Left ventricle myocardium inferior (tissue), 1 donor: ENCODE measurements around the gene CDH4. TPM values are rescaled to one million over a fixed set of nuclear protein-coding genes. Genes with fewer than 3 reads are reported as not detected.
A peak's percentile ranks its signal among the peaks of the same experiment; 100 is the strongest.

Experiments used
- DNase-seq: peaks from one replicate; pipeline ENCODE4 v3.0.0-alpha.2; 2020
- H3K27ac ChIP-seq: fragments of 200-600 bp; replicated peaks from 2 replicates; pipeline ENCODE4 v1.8.0; 2021
- H3K27me3 ChIP-seq: fragments of 200-600 bp; 2 replicates; pipeline ENCODE4 v1.8.0; 2021; ENCODE audit warnings: low read depth
- H3K36me3 ChIP-seq: fragments of 200-600 bp; 2 replicates; pipeline ENCODE4 v1.8.0; 2021
- H3K4me1 ChIP-seq: fragments of 200-600 bp; 2 replicates; pipeline ENCODE4 v1.8.0; 2021
- H3K4me3 ChIP-seq: fragments of 200-600 bp; 2 replicates; pipeline ENCODE4 v1.8.0; 2021; ENCODE audit warnings: mild to moderate bottlenecking, moderate library complexity
- H3K9me3 ChIP-seq: fragments of 200-600 bp; replicated peaks from 2 replicates; pipeline ENCODE4 v1.8.0; 2021
- CTCF ChIP-seq: fragments of 200-600 bp; IDR thresholded peaks from 2 replicates; pipeline ENCODE4 v1.8.0; 2021; ENCODE audit warnings: antibody characterized with exemption, mild to moderate bottlenecking, borderline replicate concordance
- intact Hi-C: fragments of 100-400 bp; cut with micrococcal nuclease; formaldehyde crosslinking; loops from one replicate; pipeline ENCODE4 v1.11.0; 2022
- total RNA-seq: library from RNA; stranded (reverse); fragmentation: NEBNext Ultra II Directional; extraction: Animal tissue kit (Norgen Biotek cat#: 25700); gene quantifications from one replicate; pipeline ENCODE4 v1.2.1, GENCODE V29; 2021
- donor health status: DM: no; HTN: yes; CAD: no; lungs with severe emphysema.

CDH4 gene
- total RNA-seq, 1 donor from 2014 or later: 0.05 TPM

DNA sequence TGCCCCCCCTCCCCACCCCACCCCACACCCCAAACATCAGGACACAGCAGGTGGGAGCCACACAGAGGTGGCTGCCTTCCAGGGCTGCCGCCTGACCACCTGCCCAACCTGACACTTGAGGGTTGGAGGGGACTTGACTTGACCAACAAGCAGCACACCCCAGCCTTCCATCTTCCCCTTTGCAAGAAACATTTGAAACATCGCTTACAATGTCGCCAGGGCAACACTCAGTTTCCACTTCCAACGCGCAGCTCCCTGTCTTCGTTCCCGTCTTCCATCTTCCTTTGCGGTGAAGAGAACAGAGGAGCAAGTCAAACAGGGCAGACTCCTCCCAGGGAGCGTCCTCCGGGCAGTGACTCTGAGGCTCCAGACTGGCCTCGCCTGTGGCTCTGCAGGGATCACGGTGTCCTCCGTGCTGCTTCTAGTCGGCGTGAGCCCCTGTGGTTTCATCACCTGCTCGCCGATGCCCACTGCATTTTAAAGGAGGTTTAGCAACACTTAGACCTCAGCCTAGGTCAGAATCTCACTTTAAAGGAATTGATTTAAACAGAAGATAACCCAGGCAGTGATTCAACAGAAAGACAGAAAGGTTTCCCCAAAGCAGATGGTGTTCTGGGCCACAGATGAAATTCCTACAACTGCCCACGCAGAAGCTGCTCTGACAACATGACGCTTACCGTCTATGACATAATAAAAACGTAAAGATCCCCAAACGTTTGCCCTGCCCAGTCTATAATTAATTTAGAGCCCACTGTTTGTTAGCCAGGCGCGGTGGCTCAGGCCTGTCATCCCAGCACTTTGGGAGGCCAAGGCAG lies 682.9 kb downstream of the CDH4 start:
- no peaks in the 10 kb centered on the region for H3K4me1 ChIP-seq
- H3K36me3 ChIP-seq: no peaks in the 10 kb centered on the region
- H3K27ac ChIP-seq: no peak overlapping the region
- DNase-seq: no peak
- H3K4me3 ChIP-seq: no peak overlapping the region
- intact Hi-C loops: no loop called here
- H3K27me3 ChIP-seq: peaks cover 57% of the 10 kb centered on the region
- H3K9me3 ChIP-seq: no peaks in the 10 kb centered on the region
- no peak for TF ChIP-seq CTCF

GRCh38 chr20:61935926-61936700 lies 684.1 kb downstream of the CDH4 start:
- no peak for TF ChIP-seq CTCF
- H3K4me3 ChIP-seq: no peak overlapping the region
- H3K9me3 ChIP-seq: no peaks in the 10 kb centered on the region
- peak; percentile 4 for DNase-seq
- H3K36me3 ChIP-seq: no peaks in the 10 kb centered on the region
- no peaks in the 10 kb centered on the region for H3K4me1 ChIP-seq
- intact Hi-C loops: no loop called here
- peaks cover 54% of the 10 kb centered on the region for H3K27me3 ChIP-seq
- no peak overlapping the region for H3K27ac ChIP-seq

DNA sequence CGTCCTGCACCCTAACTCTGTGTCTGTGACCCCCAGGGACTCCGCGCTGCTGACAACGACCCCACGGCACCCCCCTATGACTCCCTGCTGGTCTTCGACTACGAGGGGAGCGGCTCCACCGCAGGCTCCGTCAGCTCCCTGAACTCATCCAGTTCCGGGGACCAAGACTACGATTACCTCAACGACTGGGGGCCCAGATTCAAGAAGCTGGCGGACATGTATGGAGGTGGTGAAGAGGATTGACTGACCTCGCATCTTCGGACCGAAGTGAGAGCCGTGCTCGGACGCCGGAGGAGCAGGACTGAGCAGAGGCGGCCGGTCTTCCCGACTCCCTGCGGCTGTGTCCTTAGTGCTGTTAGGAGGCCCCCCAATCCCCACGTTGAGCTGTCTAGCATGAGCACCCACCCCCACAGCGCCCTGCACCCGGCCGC lies 684.7 kb downstream of the CDH4 start:
- H3K9me3 ChIP-seq: no peaks in the 10 kb centered on the region
- H3K4me3 ChIP-seq: no peak overlapping the region
- intact Hi-C loops: no loop called here
- TF ChIP-seq CTCF: no peak
- no peaks in the 10 kb centered on the region for H3K4me1 ChIP-seq
- H3K36me3 ChIP-seq: no peaks in the 10 kb centered on the region
- no peak overlapping the region for H3K27ac ChIP-seq
- peaks cover 54% of the 10 kb centered on the region for H3K27me3 ChIP-seq
- peak; percentile 3 for DNase-seq

DNA sequence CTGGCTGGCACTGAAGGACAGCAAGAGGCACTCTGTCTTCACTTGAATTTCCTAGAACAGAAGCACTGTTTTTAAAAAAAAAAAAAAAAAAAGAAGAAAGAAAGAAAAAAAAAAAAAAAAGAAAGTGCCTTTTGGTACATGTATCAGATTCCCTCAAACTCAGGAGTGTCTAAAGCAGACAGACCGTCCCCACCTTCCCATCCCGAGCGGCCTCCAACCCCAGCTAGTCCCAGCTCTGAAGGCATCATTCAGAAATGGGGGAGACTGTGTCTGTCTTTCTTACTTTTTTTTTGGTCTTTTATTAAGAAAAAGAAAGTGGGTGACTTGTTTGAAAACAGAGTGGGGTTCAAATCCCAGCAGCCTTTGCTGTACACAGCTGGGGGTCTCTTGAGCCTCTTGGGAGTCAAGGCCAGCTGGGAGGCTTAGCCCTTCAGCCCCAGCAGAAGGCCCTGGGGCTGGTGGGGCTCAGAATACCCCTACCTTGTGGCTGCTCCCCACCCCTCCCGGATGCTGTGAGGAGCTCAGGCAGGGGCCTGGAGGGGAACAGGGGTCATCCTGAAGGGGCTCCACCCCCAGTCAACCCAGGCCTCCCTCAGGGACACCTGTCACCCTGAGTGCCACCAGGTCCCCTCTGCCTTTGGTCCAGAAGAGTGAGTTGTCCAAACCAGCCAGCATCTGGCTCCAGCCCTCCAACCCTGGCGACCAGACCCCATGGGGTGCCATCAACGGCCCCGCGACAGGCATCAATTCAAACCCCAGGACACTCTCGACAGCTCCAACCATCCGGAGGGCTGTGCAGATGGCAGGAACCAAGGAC lies 685.3 kb downstream of the CDH4 start:
- peak; percentile 4 for DNase-seq
- H3K4me1 ChIP-seq: no peaks in the 10 kb centered on the region
- no peaks in the 10 kb centered on the region for H3K9me3 ChIP-seq
- no peak overlapping the region for H3K27ac ChIP-seq
- intact Hi-C loops: no loop called here
- H3K36me3 ChIP-seq: no peaks in the 10 kb centered on the region
- H3K27me3 ChIP-seq: peaks cover 51% of the 10 kb centered on the region
- no peak overlapping the region for H3K4me3 ChIP-seq
- TF ChIP-seq CTCF: no peak
